HG02571 (cell line): ENCODE data around the gene LRAT.
"Not testable (repeated sequence)": the region's sequence is repeated elsewhere in the genome, so short reads cannot be mapped to it uniquely, and the experiment has no call there.

Source experiments
- ATAC-seq: cut with Tn5 transposase; IDR thresholded peaks from one replicate; pipeline ENCODE4 v1.9.1; 2021; ENCODE audit warnings: mild to moderate bottlenecking, moderate library complexity; ENCODE audit not compliant: unreplicated experiment

The LRAT gene

DNA sequence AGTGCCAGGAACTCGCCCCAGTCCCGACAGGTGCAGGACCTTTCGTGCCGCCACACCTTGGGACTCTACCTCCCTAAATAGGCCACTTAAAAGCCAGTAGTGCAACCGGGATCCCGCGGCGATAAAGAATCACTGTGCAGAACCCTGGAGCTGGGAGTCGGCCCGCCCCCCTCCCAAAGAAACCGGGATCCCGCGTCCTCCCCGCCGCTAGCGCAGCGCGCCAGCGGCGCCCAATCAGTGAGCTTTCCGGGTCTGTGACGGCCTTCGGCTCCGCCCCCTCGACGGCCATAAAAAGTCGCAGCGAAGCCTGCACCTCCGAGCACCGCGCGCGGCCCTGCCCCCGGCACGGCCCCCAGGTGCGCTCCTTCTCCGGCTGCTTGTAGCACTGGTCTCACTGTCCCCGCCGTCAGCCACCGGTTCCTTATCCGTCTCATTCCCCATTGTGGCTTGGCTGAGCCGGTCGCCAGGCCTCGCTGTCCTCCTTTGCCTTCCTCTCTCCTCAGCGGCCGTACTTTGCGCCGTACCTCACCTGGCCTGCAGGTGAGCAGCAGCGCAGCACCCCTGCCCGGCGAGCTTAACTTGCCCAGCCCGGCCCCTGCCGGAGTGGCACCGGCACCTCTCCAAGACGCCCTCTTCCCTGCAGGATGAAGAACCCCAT lies at the start of gene LRAT:
Gene LRAT (plus strand): TSS at position 318 of the 658 bp plus-strand sequence. CDS start 327 bp downstream, at position 645.
- peak; percentile 78 for ATAC-seq

DNA sequence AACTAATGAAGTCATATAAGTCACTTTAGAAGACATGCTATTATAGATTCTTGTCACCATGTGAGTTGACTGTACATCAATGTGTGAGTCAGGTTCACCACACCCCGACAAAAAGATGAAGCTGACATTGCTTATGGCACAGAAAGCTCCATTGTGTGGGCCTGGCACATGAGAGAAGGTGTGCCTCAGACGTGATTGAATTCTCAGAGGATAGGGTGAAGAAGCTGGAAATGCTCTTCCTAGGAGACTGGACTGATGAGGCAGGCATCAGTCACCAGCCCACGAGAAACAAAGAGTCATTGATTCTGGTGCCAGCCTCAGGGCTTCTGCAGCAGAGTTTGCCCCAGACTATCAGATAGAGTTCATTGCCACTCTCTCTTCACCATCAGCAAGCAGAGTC lies 35.9 kb upstream of the LRAT start:
- ATAC-seq, result no peak

DNA sequence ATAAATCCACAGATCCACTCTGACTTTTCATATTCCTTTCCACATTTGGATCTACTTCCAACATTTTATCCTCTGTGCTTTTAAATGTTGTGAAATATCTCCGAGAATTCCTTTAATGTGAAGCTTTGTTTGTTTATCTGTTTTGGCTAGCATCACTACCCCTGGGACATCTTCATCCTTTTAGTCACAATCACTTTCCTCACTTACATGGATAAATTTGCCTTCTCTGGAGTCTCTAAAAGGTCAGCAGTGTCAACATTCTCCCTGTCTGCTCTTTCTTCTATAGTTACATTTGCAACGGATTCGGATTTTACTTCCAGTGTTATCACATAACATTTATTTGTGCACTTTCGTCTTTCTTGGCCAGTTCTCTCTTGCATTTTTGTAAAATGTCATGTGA lies 34.2 kb upstream of the LRAT start:
- no peak for ATAC-seq

DNA sequence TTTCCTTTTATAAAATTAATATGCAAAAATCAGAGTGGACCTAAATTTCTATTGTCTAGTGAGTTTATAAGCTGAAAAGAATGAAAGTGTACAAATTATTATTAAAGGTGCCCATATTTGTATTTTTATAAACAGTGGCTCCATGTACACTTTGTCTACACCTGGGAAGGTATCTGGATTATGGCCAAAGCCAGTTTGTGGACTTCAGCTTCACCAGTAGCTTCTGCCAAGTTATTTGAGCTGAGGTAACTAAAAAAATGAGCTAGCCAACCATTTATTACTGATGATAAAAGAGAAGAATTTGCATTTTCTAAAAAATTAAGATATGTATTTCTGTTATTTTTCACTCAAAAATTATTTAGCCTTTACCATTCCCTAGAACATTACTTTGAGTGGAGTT lies 32.3 kb upstream of the LRAT start:
- no peak for ATAC-seq

DNA sequence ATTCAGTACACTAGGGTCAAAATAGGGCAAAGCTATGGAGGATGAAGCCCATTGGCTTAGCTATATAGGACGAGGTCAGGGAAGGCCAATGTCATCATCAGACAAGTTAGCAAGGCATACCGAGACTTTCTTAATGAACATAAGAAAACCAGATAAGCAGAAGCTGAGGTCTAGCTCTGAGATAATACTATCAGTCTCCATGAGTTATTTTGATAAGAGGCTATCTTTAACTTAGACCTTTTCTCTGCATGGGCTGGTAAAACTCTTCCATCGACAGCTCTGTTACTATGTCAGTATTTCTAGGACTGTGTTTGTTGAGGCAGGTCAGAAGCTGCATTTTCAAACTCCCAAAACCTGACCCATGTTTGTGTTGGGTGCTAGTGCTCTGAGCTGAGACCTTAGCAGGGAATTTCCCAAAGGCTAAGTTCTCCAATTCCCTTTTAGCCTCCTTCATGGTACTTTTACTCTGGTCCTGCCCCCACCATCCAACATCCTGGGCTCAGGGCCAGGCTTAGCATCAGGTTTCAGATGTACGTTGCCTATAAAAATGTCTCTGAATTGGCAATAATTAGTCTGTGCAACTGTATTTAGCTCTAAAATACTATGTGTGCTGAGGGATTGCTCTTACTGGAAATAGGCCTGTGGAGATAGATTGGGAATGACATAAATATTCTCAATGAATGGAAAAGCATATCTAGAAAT lies 29.3 kb upstream of the LRAT start:
- ATAC-seq, result no peak

DNA sequence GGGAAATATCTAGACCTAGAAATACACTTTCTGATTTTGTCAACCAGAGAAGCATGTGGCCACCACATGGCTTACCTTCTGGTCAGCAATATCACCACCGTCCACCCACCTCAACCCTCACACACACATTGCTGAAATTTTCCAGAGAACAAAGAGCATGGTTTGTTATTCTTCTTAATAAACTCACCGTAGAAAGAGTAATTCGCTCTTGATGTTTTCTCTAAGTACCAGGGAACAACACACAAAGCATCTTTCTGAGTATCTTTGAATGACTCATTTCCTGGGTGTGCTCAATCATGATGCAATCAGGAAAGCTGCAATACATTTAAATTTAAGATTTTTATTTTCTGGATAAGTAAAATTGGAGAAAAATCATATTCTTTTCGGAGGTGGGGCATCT lies 24.7 kb upstream of the LRAT start:
- no peak for ATAC-seq

DNA sequence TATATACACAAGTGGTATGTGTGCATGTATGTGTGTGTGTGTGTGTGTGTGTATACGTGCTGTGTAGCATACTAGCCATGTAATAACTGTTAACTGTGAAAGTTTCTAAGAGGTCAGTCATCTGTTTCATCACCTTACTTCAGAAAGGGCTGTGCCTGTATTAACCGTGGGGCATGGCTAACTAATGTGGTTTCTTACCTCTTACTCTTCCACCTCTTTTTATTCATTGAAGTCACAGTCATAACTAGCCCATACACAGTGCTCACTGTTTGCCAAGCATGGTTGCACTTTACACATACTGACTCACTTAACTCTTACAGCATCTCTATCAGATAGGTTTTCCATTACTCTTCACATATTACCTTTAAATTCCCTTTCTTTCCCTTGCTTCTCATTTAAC lies 23.7 kb upstream of the LRAT start:
- no peak for ATAC-seq

DNA sequence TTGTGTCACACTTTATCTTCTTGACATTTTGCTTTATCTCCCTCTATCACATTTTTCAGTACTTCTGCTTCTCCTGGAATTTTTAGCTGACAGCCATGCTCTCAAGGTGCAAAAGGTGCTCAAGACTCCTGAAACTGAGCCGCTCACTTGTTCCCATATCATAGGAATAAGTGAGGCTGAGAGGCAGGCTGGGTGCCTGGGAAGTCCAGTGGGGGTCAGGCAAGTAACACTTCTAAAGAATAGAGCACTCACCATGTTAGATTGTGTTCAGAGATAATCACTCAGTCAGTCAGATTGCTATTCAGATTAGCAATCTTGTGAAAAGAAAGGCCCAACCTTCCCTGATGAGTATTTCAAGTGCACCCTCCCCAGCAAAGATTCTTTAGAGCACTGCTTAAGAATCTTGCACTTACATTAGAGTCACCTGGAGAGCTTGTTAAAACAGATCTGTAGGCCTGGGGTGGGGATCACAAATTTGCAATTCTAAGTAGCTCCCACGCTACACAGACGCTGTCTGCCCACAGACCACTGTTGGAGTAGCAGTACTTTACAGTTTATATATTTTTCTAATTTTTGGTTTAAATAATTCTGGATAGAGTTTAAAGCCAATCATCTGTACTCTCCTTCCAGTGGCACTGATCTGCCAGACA lies 23.1 kb upstream of the LRAT start:
- ATAC-seq, result no peak

DNA sequence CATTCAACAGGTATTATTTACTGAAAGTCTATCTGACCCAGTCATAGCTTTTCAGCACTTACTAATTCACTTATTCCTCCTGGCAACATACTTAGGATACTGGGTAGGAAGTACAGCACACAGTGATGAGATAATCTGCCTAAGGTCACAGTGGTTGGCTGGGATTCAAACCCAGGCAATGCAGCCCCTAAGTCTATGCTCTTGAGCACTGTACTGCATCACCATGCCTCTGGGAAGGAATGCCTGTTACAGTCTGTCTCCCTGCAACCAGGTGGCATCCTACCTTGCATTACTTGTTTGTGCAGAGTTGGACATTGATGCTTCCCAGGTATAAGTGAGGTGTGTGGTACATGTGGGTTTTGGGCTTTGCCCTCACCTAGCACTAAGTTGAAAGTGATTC lies 21.5 kb upstream of the LRAT start:
- ATAC-seq, result no peak

DNA sequence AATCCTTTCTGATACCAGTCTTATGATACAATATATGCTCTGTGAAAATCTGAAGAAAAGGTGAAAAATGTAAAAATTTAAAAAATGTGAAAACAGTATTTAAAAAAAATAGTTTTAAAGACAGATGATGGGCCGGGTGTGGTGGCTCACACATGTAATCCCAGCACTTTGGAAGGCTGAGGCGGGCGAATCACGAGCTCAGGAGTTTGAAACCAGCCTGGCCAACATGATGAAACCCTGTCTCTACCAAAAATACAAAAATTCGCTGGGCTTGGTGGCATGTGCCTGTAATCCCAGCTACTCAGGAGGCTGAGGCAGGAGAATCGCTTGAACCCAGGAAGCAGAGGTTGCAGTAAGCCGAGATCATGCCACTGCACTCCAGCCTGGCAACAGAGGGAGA lies 20.2 kb upstream of the LRAT start:
- ATAC-seq, result not testable (repeated sequence)

DNA sequence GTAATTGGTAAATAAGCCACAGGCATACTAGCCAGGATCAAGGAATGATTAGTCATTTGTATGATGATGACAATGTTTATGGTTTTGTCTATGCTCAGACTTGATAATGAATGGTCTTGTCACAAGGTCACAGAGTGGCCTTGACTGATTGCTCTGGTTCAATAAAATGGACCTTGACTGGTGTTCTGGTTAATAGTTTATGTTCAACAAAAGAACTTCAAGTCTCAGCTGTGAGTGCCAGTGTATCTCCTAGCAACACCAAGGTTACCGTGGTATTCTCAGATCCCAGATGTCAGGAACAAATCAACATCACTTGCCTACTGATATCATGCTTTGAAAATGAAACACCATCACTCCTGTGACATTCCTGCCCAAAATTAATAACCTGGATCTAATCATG lies 16.3 kb upstream of the LRAT start:
- no peak for ATAC-seq

DNA sequence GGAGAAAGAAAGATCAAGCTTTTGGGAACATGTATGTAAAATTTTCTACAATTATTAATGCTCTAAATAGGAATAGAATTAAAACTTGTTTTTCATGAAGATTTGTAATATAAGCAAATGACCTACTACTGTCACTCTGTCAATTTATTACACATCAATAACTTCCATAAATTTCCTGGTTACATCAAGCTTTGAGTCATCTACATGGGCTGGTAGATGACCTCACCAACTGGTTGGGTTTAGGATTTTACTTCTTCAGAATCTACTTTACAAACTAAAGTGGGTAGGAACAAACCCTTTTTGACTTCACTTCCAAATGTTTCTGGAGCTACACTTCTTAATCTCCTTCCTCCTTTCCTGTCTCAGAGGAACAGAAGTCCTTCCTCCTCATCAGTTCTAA lies 12.0 kb upstream of the LRAT start:
- ATAC-seq, result no peak

DNA sequence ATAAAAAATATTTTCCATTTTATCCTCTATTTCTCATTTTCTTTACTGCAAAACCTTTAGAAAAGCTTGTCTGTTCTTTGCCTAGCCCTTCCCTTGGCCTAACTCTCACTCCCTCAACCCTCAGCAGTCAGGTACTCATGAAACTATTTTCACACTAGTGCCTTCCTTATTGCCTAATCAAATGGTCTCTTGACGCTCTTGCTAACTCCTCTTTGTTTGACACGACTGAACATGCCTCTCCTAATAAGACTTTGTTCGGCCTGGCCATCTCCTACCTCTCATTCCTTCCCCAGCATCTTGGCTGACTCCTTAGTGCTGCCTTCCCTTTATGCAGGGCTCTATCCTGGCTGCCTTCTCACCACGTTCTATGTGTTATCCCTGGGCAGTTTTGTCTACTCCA lies 11.1 kb upstream of the LRAT start:
- no peak for ATAC-seq

DNA sequence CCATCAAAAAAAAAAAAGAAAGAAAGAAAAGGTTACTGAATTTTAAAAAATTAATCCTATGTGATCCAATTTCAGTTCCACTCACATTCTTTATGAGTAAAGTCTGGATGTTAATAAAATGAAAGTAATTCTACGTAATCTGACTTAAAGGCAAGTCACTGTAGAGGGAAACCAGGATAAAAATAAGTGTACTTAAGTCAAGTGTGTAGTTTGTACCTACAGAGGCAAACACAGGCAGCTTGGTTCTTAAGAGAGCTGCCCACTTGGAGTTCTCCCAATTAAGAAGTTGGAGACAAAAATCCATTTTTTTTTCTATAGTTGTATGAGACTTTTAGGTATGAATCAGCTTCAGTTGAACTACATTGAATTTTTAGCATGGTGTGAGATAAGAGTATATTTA lies 7.0 kb upstream of the LRAT start:
- no peak for ATAC-seq

DNA sequence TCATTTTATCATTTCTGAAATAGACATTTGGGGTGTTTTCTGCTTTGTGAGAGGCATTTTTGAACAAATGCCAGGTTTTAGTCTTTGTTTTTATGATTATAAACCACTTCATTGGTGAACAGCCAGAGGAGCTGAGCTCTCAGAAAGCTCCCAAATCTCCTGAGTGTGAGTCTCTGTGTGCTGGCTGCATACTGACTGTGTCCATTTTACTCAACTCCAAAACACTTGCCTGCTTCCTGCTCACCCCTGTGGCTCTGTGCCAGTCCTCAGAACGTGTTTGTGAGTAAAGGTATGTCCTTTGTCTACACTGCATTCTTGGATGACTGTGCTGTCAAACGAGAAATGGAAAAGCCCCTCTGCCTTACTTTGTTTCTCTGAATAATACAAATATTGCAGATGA lies 5.4 kb upstream of the LRAT start:
- ATAC-seq, result no peak

DNA sequence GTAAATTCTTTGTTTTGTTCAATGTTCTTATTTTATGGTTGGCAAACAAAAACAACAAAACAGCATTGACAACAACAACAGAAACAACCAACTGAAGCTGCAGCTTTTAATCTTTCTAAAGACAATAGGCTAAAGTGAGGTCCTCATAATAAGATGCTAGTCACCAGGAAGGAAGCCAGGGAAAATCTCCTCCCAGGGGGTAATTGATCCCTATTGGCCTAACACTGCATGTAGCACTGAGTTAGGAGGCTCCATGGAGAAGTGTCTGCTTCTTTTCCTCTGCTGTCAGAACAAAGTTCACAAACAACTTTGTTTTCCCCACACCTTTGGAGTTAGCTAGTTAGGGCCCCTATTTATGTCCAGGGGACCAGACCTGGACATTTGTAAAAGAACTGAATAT lies 4.7 kb upstream of the LRAT start:
- no peak for ATAC-seq

DNA sequence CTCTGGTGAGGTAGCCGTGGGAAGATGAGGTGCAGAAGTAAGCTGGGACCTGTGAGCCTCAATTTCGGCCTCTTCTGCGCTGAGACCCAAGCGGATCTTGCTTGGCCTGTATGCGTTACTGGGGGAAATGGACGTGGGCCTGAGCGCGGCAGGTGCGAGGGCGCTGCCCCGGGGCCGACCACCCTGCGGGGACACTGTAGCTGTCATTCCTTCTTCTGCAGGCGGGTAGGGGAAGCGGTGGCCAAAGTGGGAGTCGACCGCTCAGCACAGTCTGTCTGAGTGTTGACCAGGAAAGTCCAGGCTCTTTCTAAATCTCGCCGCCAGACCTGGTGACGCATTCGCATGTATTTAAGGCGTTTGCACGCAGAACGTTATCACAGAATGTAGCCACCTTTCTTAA lies 3.3 kb upstream of the LRAT start:
- no peak for ATAC-seq

DNA sequence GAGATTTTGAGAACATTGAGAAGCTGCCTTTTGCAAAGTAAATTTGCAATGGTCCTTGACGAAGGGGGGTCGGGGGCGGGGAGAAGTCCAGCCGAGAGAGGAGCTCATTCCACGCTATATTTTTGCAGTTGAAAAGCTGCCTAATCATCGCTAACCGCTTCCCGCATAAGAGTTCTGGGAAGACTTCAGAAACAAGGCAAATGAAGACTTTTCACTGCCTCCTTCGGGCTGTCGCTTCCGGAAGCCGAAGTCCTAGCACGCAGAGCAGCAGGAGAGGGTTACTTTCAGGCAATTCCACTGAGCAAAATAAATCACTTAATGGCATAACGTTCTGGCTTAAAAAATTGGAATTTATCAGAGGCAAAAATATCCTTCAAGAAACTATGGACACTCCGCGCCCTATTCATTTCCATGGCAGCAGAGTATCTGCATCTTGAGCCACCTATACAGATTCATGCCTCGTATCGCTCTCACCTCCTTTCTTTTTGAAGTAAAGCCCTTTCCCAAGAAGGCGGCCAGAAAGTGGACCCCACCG lies 2.6 kb upstream of the LRAT start:
- no peak for ATAC-seq

DNA sequence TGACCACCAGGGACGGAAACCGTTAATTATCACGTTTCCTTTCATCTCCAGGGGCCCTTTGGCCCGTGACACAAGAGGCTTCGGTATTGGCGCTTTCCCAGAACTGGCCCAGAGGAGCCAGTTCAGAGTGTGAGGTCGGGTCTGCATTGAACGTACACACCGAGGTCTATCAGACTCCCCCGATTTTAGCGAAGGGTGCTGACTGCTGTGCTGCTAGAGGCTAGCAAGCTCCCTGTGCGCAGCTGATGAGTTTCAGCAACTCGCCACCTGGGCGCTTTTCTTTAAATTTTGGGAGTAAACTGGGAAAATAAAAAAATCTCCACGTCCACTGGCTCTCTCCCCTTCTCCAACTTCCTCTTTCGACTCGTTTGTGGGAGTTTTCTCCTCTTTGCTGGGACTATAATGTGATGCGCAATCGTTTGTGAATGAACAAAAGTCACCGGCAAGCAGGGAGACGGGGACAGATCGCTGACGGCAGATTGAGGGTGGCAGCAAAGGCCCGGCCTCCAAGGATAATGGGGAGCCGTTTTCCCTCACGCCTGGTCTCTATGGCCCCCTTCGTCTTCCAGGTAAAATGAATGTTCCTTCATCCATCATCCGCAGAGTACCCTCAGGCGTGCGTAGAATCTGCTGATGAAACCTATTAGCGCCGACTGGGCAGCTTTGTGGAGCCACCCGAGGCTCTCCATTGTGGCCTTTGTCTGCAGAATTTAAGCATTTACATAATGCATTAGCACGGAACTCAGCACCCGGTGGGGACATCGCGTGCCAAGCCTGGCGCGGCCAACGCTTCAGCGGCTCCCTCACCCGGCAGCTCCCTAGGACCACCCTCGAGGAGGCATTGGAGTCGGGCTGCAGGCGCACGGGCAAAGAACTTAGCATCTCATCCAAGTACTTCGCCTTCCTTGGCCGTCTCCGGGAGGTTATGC lies 1.6 kb upstream of the LRAT start:
- ATAC-seq, result no peak

DNA sequence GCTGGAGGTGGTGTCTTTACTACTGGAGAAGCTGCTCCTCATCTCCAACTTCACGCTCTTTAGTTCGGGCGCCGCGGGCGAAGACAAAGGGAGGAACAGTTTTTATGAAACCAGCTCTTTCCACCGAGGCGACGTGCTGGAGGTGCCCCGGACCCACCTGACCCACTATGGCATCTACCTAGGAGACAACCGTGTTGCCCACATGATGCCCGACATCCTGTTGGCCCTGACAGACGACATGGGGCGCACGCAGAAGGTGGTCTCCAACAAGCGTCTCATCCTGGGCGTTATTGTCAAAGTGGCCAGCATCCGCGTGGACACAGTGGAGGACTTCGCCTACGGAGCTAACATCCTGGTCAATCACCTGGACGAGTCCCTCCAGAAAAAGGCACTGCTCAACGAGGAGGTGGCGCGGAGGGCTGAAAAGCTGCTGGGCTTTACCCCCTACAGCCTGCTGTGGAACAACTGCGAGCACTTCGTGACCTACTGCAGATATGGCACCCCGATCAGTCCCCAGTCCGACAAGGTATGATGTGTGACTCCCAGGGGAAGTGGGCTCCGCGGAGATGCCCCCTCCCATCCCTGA lies 634 bp downstream of the LRAT start:
- no peak for ATAC-seq

DNA sequence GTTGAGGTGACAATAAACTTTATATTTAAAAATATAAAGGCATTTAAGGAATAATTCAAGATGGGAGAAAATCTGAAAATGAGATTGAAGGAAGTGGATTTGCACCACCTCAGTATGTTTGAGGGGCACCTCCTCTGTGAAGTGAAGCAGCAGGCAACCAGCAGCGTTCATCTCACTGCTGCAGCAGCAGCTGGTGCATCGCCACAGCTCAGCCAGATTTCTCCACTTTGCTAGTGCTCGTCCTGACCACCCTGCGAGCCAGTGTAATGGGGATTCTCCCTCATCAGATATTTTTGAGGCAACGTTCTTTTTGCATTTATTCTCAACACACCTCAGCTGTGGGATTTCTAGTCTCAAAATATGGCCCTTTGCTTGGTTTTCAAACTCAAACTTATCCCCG lies 13.9 kb downstream of the LRAT start:
- ATAC-seq, result no peak
